ENCODE data around the gene CDH13.
A peak's percentile ranks its signal among the peaks of the same experiment; 100 is the strongest.

CDH13 gene

GRCh38 chr16:82681592-82681991 lies 54.8 kb downstream of the CDH13 start:
- DNase-seq (ENCODE audit: low read depth) = no peak
- no peak overlapping the region for H3K4me3 ChIP-seq (replicated peaks; ENCODE audit: low read depth, low read length)
- no peak for TF ChIP-seq CTCF (IDR thresholded peaks at IDR 0.05; ENCODE audit: low read length, missing control alignments)

DNA sequence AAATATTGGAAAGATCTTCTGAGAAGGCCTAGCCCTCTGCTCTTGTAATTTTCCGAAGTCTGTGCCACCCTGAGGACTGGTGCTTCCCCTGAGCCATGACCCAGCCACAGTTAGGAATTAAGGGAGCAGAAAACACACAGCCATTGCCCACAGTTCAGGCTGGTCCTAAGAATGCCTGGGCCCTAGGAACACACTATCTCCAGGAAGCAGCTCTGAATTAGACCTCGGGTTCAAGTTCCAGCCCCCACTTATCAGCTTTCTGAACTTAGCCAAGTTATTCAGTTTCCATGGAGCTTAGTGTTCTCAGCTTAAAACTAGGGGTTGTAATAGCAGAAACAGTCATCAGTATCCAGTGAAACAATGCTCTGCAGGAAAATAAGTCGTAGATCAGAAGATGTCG lies 56.0 kb downstream of the CDH13 start:
- no peak for DNase-seq (ENCODE audit: low read depth)
- no peak for TF ChIP-seq CTCF (IDR thresholded peaks at IDR 0.05; ENCODE audit: low read length, missing control alignments)
- no peak overlapping the region for H3K4me3 ChIP-seq (replicated peaks; ENCODE audit: low read depth, low read length)

DNA sequence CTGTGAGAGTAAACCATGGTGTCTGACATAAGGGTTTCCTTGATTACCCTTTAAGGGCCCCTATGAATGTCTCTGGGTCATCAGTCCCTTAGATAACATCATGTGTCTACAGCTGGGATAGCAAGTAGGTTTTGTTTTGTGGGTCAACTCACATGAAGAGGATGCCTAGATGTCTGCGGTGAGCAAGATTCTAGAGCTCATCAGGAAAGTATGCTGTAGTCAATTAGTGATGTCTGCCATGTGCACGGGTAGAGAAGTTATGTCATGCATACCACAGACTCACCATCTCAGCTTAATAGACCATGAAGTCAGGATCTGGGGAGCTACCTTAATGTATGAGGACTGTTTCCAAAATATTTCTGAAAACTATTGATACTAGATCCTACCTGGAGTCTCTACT lies 57.5 kb downstream of the CDH13 start:
- no peak for DNase-seq (ENCODE audit: low read depth)
- H3K4me3 ChIP-seq (replicated peaks; ENCODE audit: low read depth, low read length) = no peak overlapping the region
- no peak for TF ChIP-seq CTCF (IDR thresholded peaks at IDR 0.05; ENCODE audit: low read length, missing control alignments)

- no peak for DNase-seq (ENCODE audit: low read depth)
- H3K4me3 ChIP-seq (replicated peaks; ENCODE audit: low read depth, low read length) = no peak overlapping the region
- no peak for TF ChIP-seq CTCF (IDR thresholded peaks at IDR 0.05; ENCODE audit: low read length, missing control alignments)
Observed at GRCh38 chr16:82685526-82685925, 58.8 kb downstream of the CDH13 start.

DNA sequence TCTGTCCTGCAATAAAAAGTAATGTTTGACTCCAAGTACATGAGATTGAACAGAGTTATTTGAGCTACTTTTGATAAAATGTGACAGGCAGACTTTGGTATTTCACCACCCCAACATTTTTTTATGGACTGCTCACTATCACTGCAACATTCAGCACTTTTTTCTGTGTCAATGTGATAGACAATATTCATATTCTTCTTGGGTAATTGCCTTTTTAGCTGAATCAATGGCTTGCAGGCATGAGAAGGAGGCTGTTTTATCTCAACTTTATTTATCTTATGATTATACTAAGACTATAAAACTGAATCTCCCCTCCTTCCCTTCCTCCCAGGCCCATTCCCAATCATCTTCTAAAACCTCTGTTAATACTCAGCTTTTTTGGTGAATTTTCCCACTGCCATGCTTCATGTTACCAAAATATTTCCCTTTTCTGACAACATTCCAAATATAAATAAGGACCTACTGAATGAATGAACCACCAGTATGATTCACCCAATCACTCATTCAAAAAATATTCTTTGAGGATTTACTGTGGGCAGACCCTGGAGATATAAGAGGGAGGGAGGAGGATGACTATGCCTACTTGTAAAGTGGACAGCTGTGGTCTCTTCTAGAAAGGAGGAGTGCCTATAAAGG lies 67.6 kb downstream of the CDH13 start:
- no peak for TF ChIP-seq CTCF (IDR thresholded peaks at IDR 0.05; ENCODE audit: low read length, missing control alignments)
- no peak overlapping the region for H3K4me3 ChIP-seq (replicated peaks; ENCODE audit: low read depth, low read length)
- peak; percentile 35 for DNase-seq (ENCODE audit: low read depth)

- no peak for DNase-seq (ENCODE audit: low read depth)
- TF ChIP-seq CTCF (IDR thresholded peaks at IDR 0.05; ENCODE audit: low read length, missing control alignments) = no peak
- no peak overlapping the region for H3K4me3 ChIP-seq (replicated peaks; ENCODE audit: low read depth, low read length)
Observed at GRCh38 chr16:82695806-82696205, 69.0 kb downstream of the CDH13 start.

- H3K4me3 ChIP-seq (replicated peaks; ENCODE audit: low read depth, low read length) = no peak overlapping the region
- TF ChIP-seq CTCF (IDR thresholded peaks at IDR 0.05; ENCODE audit: low read length, missing control alignments) = no peak
- no peak for DNase-seq (ENCODE audit: low read depth)
Observed at GRCh38 chr16:82699260-82699659, 72.5 kb downstream of the CDH13 start.

Data from fibroblast of pulmonary artery (primary cell).